Duodenal mucosa (tissue), 2 donors: ENCODE data around the gene MDGA2.

Experiments used
- H3K27ac ChIP-seq: one replicate; pipeline ENCODE4 v1.7.0; 2013; ENCODE audit warnings: low read depth, low read length
- H3K27me3 ChIP-seq, 2 donors: one replicate each; pipeline ENCODE4 v1.7.0; 2013; ENCODE audit warnings: low read length in 2 of 2, control low read depth in 1 of 2; ENCODE audit not compliant: insufficient read depth in 2 of 2, control insufficient read depth in 1 of 2
- H3K36me3 ChIP-seq, 2 donors: one replicate each; pipeline ENCODE4 v1.7.0; 2013; ENCODE audit warnings: low read length in 2 of 2, control low read depth in 1 of 2; ENCODE audit not compliant: insufficient read depth in 2 of 2, control insufficient read depth in 1 of 2
- H3K4me1 ChIP-seq, 2 donors: one replicate each; pipeline ENCODE4 v1.7.0; 2013; ENCODE audit warnings: low read length in 2 of 2, control low read depth in 1 of 2; ENCODE audit not compliant: insufficient read depth in 2 of 2, control insufficient read depth in 1 of 2
- H3K4me3 ChIP-seq, 2 donors: one replicate each; pipeline ENCODE4 v1.7.0; 2013; ENCODE audit warnings: low read length in 2 of 2, low read depth in 1 of 2
- H3K9ac ChIP-seq, 2 donors: one replicate each; pipeline ENCODE4 v1.7.0; 2013; ENCODE audit warnings: low read length in 2 of 2, low read depth in 1 of 2
- H3K9me3 ChIP-seq, 2 donors: one replicate each; pipeline ENCODE4 v1.7.0; 2013; ENCODE audit warnings: low read length in 2 of 2, control low read depth in 1 of 2; ENCODE audit not compliant: control insufficient read depth in 1 of 2

The MDGA2 gene

DNA sequence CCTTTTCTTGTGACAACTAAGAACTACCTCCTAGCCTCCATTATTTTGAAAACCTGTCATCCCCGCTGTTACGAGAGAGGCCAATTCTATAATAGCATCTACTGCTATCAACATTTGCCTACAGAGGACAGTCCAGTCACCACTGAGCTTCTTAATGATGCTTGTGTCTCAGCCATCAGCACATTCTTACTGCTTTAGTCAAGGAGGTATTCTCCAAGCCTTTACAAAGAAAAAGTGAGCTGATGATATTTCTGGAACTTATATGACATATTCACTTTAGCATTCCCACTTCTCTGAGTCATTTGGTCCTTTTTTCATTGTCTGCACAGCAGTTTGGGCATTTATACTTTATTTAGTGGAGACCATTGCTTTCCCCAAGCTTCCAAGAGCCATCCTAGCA is 526.1 kb downstream of the MDGA2 start:
- Histone ChIP-seq H3K27ac (no peak overlapping the region), H3K9ac (no peak overlapping the region), H3K4me3 (no peak overlapping the region), H3K36me3 (no peaks in the 10 kb centered on the region), H3K27me3 (no peaks in the 10 kb centered on the region), H3K9me3 (no peaks in the 10 kb centered on the region), H3K4me1 (no peaks in the 10 kb centered on the region)

DNA sequence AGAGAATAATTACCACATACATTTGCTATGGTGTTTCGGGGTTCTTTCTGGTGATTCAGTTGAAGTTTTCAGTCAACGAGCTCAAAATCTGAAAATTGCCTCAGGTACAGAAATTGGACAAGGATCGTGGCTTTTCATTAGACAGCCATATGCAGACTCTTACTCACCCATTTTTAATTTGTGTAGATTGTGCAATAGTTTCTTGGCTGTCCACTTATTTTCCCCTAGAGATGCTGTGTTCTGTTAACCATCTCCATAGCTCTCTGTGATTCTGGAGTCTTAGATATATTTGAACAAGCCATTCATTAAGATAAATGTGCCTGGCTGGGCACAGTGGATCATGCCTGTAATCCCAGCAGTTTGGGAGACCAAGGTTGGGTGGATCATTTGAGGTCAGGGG is 526.7 kb downstream of the MDGA2 start:
- H3K27ac ChIP-seq: no peak overlapping the region
- no peaks in the 10 kb centered on the region for H3K27me3 ChIP-seq
- no peak overlapping the region for H3K9ac ChIP-seq
- H3K9me3 ChIP-seq: no peaks in the 10 kb centered on the region
- H3K36me3 ChIP-seq: no peaks in the 10 kb centered on the region
- no peak overlapping the region for H3K4me3 ChIP-seq
- no peaks in the 10 kb centered on the region for H3K4me1 ChIP-seq

GRCh38 chr14:47120645-47121044 is 554.8 kb downstream of the MDGA2 start:
- no peaks in the 10 kb centered on the region for H3K36me3 ChIP-seq
- H3K27ac ChIP-seq: no peak overlapping the region
- no peaks in the 10 kb centered on the region for H3K9me3 ChIP-seq
- no peaks in the 10 kb centered on the region for H3K27me3 ChIP-seq
- H3K9ac ChIP-seq: no peak overlapping the region
- H3K4me3 ChIP-seq: no peak overlapping the region
- no peaks in the 10 kb centered on the region for H3K4me1 ChIP-seq

- H3K9ac ChIP-seq: no peak overlapping the region
- no peaks in the 10 kb centered on the region for H3K4me1 ChIP-seq
- H3K36me3 ChIP-seq: no peaks in the 10 kb centered on the region
- H3K4me3 ChIP-seq: no peak overlapping the region
- no peaks in the 10 kb centered on the region for H3K27me3 ChIP-seq
- no peak overlapping the region for H3K27ac ChIP-seq
- no peaks in the 10 kb centered on the region for H3K9me3 ChIP-seq
These were observed 571.6 kb downstream of the MDGA2 start for GRCh38 chr14:47103771-47104170.

GRCh38 chr14:47102472-47102871 is 572.9 kb downstream of the MDGA2 start:
- Histone ChIP-seq H3K27me3 (no peaks in the 10 kb centered on the region), H3K4me3 (no peak overlapping the region), H3K27ac (no peak overlapping the region), H3K9ac (no peak overlapping the region), H3K4me1 (no peaks in the 10 kb centered on the region), H3K9me3 (no peaks in the 10 kb centered on the region), H3K36me3 (no peaks in the 10 kb centered on the region)

DNA sequence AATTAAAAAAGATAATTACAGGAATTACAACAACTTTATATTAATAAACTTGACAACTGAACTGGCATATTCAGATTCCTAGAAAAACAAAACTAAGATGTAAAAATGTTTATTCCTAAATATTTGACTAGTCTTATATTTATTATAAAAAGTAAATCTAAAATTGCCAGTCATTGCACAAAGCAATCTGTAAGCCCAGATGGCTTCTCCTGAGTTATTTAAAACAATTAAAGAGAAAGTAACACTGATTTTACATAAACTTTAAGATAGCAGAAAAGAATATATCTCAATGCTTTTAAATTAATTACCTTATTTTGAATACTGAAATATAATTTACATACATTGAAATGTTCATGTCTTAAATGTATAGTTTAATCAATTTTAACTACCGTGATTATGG is 589.7 kb downstream of the MDGA2 start:
- H3K27me3 ChIP-seq: no peaks in the 10 kb centered on the region
- H3K4me3 ChIP-seq: no peak overlapping the region
- no peaks in the 10 kb centered on the region for H3K36me3 ChIP-seq
- H3K9ac ChIP-seq: no peak overlapping the region
- H3K9me3 ChIP-seq: no peaks in the 10 kb centered on the region
- H3K4me1 ChIP-seq: no peaks in the 10 kb centered on the region
- no peak overlapping the region for H3K27ac ChIP-seq

DNA sequence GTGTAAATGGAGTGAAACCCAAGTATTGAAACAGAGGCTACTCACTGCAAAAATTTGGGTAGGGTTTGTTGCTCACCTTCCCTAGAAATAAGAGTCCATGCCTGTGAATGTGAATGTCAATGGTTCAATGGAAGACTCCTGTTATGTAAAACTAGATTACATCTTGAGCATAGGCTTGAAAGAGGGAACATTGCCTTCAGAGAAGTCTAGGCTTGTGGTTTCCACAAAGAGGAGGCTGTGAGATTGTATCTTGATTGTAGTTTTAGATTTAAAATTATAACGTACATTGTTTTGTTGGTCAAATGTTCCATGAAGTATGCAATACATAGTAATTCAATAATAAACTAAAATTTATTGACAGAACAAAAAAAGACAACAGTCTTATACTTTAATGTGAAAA is 610.1 kb downstream of the MDGA2 start:
- H3K36me3 ChIP-seq: no peaks in the 10 kb centered on the region
- no peak overlapping the region for H3K4me3 ChIP-seq
- no peak overlapping the region for H3K27ac ChIP-seq
- no peaks in the 10 kb centered on the region for H3K9me3 ChIP-seq
- H3K27me3 ChIP-seq: no peaks in the 10 kb centered on the region
- no peak overlapping the region for H3K9ac ChIP-seq
- no peaks in the 10 kb centered on the region for H3K4me1 ChIP-seq

- H3K4me3 ChIP-seq: no peak overlapping the region
- H3K27me3 ChIP-seq: no peaks in the 10 kb centered on the region
- H3K9ac ChIP-seq: no peak overlapping the region
- H3K36me3 ChIP-seq: no peaks in the 10 kb centered on the region
- H3K4me1 ChIP-seq: no peaks in the 10 kb centered on the region
- no peak overlapping the region for H3K27ac ChIP-seq
- no peaks in the 10 kb centered on the region for H3K9me3 ChIP-seq
These were observed 615.4 kb downstream of the MDGA2 start for GRCh38 chr14:47060050-47060449.

GRCh38 chr14:47057364-47057763 is 618.0 kb downstream of the MDGA2 start:
- H3K27me3 ChIP-seq: no peaks in the 10 kb centered on the region
- no peak overlapping the region for H3K9ac ChIP-seq
- no peaks in the 10 kb centered on the region for H3K36me3 ChIP-seq
- H3K9me3 ChIP-seq: no peaks in the 10 kb centered on the region
- H3K27ac ChIP-seq: no peak overlapping the region
- H3K4me3 ChIP-seq: no peak overlapping the region
- no peaks in the 10 kb centered on the region for H3K4me1 ChIP-seq

GRCh38 chr14:47044841-47045240 is 630.6 kb downstream of the MDGA2 start:
- no peak overlapping the region for H3K9ac ChIP-seq
- no peaks in the 10 kb centered on the region for H3K9me3 ChIP-seq
- H3K27ac ChIP-seq: no peak overlapping the region
- H3K4me1 ChIP-seq: no peaks in the 10 kb centered on the region
- H3K36me3 ChIP-seq: no peaks in the 10 kb centered on the region
- no peak overlapping the region for H3K4me3 ChIP-seq
- H3K27me3 ChIP-seq: no peaks in the 10 kb centered on the region

DNA sequence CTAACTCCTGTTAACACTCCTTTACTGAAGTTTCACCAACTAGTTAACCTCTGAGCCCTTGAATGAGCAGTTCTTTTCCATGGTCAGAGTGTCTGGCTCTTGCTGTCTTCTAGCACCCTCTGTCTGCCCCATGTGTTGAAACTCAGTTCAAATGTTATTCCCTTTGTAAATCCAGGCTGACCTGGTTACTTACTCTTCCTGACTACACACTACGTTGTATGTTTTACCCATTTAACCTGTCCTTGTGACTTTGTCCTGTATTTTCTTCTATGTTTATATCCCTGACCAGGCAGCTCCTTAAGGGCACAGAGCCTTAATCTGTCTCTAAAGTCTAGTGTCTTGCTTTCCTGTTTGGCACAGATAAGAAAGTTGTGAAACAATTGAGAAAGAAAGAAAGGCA is 634.9 kb downstream of the MDGA2 start:
- Histone ChIP-seq H3K4me3 (no peak overlapping the region), H3K27ac (no peak overlapping the region), H3K9me3 (no peaks in the 10 kb centered on the region), H3K9ac (no peak overlapping the region), H3K27me3 (no peaks in the 10 kb centered on the region), H3K4me1 (no peaks in the 10 kb centered on the region), H3K36me3 (no peaks in the 10 kb centered on the region)
